K562 (cell line): ENCODE measurements around the gene FKBP8. TPM values are rescaled to one million over a fixed set of nuclear protein-coding genes. Genes with fewer than 3 reads are reported as not detected.

Experiments used
- BHLHE40 ChIP-seq: IDR thresholded peaks from 2 replicates; pipeline ENCODE4 v1.6.1; 2011; ENCODE audit warnings: low read length, improper control_type of control experiment
- DMBX1 ChIP-seq: fragments of 250-450 bp; sonication (Bioruptor Pico); IDR thresholded peaks from 2 replicates; pipeline ENCODE4 v1.8.0; 2022; ENCODE audit warnings: inconsistent platforms, mild to moderate bottlenecking, moderate library complexity, borderline replicate concordance
- FUS ChIP-seq: fragments of 200-400 bp; formaldehyde crosslinking; optimal IDR thresholded peaks from 2 replicates; pipeline ENCODE3; 2017; ENCODE audit warnings: low read depth, low read length
- MEF2A ChIP-seq: IDR thresholded peaks from 2 replicates; pipeline ENCODE4 v1.6.1; 2011; ENCODE audit warnings: low read depth, mild to moderate bottlenecking, low read length, moderate library complexity; ENCODE audit not compliant: control insufficient read depth
- SETDB1 ChIP-seq: IDR thresholded peaks from one replicate; pipeline ENCODE4 v1.6.1; 2012; ENCODE audit warnings: low read length, control low read depth, inconsistent platforms
- SP2 ChIP-seq: IDR thresholded peaks from 2 replicates; pipeline ENCODE4 v1.6.1; 2011; ENCODE audit warnings: mild to moderate bottlenecking, low read depth, low read length, moderate library complexity; ENCODE audit not compliant: poor library complexity, severe bottlenecking; ENCODE audit errors: extremely low read depth
- SREBF1 ChIP-seq: fragments of 150-350 bp; IDR thresholded peaks from 2 replicates; pipeline ENCODE4 v1.6.1; 2014; ENCODE audit warnings: antibody characterized with exemption, low read depth, low read length, borderline replicate concordance
- SRSF9 ChIP-seq: fragments of 200-400 bp; formaldehyde crosslinking; IDR thresholded peaks from 2 replicates; pipeline ENCODE4 v1.6.1; 2017; ENCODE audit warnings: low read depth, low read length, borderline replicate concordance
- TARDBP ChIP-seq: fragments of 450-650 bp; IDR thresholded peaks from 2 replicates; pipeline ENCODE4 v1.6.1; 2016
- TCF7L2 ChIP-seq: fragments of 150-350 bp; IDR thresholded peaks from 2 replicates; pipeline ENCODE4 v1.6.1; 2016; ENCODE audit warnings: low read depth, mild to moderate bottlenecking, low read length, moderate library complexity
- TOE1 ChIP-seq, 2 experiments: fragments of 450-650 bp in 1 of 2; sonication (generic) in 1 of 2; formaldehyde crosslinking in 1 of 2; IDR thresholded peaks; 2 replicates each; pipeline versions ENCODE4 v1.7.1 to v1.8.0; 2016 to 2022; ENCODE audit warnings: borderline replicate concordance in 2 of 2, mild to moderate bottlenecking in 2 of 2, antibody characterized with exemption in 1 of 2, inconsistent platforms in 1 of 2, low read depth in 1 of 2, missing genetic modification reagents in 1 of 2, moderate library complexity in 1 of 2
- ZNF212 ChIP-seq: fragments of 450-650 bp; formaldehyde crosslinking; IDR thresholded peaks from 2 replicates; pipeline ENCODE4 v1.4.0; 2020; ENCODE audit warnings: mild to moderate bottlenecking
- ZNF239 ChIP-seq: fragments of 250-450 bp; sonication (Bioruptor Pico); IDR thresholded peaks from 2 replicates; pipeline ENCODE4 v1.4.0; 2020; ENCODE audit warnings: mild to moderate bottlenecking
- ZNF830 ChIP-seq: fragments of 250-450 bp; sonication (Bioruptor Pico); IDR thresholded peaks from 2 replicates; pipeline ENCODE4 v1.5.0; 2021; ENCODE audit warnings: mild to moderate bottlenecking
- polyA plus RNA-seq, 8 experiments: library from polyadenylated mRNA; depleted of rRNA in 4 of 8; stranded (reverse) in 5 of 8; unstranded in 3 of 8; fragments of >200 nt; fragmentation: Nextera tagmentation in 2 of 8; fragmentation: Illumina TruSeq in 1 of 8; extraction: Ambion mirVana in 2 of 8; extraction: Trizol in 1 of 8; gene quantifications; 2 replicates each; pipeline versions ENCODE4 v1.2.1 to v1.2.3, GENCODE V29; 2011 to 2014; ENCODE audit warnings: inconsistent platforms in 1 of 8, missing spikeins in 1 of 8
- total RNA-seq, 7 experiments: library from RNA; depleted of rRNA in 6 of 7; stranded (reverse); fragments of >200 nt in 6 of 7; fragmentation: Illumina TruSeq in 2 of 7; extraction: Trizol in 2 of 7; gene quantifications; 2 replicates each; pipeline versions ENCODE4 v1.2.1 to v1.2.3, GENCODE V29; 2011 to 2021; ENCODE audit warnings: low replicate concordance in 1 of 7
- TF ChIP-seq, protein P1 (sequence below): sonication (generic); formaldehyde crosslinking; IDR thresholded peaks from 2 replicates; pipeline ENCODE4 v1.9.0; 2022; ENCODE audit warnings: mild to moderate bottlenecking, missing genetic modification reagents
- TF ChIP-seq, protein P2 (sequence below): fragments of 150-350 bp; conservative IDR thresholded peaks from 2 replicates; pipeline ENCODE4 v1.6.1; 2014; ENCODE audit warnings: low read length
- TF ChIP-seq, protein P3 (sequence below): fragments of 250-450 bp; sonication (Bioruptor Pico); IDR thresholded peaks from 2 replicates; pipeline ENCODE4 v1.5.1; 2021; ENCODE audit warnings: mild to moderate bottlenecking
- TF ChIP-seq, protein P4 (sequence below): fragments of 250-450 bp; sonication (Bioruptor Pico); IDR thresholded peaks from 2 replicates; pipeline ENCODE4 v1.5.0; 2020; ENCODE audit warnings: mild to moderate bottlenecking
- TF ChIP-seq, protein P5 (sequence below): fragments of 250-450 bp; sonication (Bioruptor Pico); IDR thresholded peaks from 2 replicates; pipeline ENCODE4 v1.5.0; 2021

The FKBP8 gene
- total and polyA plus RNA-seq, 9 of the 15 experiments (the other 6 are each of a cell fraction or from before 2014, with no cell fraction given), result 0.46 to 236 (median 104) TPM

DNA sequence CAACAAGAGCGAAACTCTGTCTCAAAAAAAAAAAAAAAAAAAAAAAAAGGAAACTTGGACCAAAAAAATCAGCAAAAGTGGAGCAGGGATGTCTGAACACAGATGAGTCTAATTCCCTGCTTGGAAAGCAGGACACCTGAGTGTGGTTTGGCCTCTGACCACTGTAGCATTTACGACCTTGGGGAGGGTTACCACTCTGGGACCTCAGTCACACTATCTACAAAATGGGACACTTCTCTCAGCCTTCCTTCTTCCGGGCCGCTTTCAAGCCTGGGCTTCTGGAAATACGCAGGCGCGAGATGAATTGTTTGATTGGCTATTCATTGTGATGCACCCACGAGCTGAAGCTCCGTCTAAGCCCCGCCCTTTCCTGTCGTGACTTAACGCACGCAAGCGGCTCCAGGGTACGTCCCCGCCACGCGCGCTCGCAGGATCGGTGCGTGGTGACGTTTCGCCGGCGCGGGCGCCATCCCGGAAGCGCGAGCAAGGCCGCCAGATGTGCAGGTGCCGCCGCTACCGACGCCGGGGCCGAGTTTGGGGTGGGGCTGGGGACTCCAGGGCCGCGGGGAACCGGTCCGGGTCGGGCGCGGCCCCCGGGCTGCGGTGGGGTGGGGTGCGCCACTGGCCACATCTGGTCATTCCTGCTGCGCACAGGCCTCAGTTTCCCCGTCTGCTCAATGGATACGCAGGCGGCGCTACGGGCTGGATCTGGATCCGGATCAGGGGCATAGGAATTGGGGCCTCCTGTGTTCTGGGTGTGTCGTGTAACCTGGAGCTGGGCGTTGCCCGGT lies 14.2 kb upstream of the FKBP8 start, which contains the start of gene KXD1 (continued):
- TF ChIP-seq, protein P1, sequence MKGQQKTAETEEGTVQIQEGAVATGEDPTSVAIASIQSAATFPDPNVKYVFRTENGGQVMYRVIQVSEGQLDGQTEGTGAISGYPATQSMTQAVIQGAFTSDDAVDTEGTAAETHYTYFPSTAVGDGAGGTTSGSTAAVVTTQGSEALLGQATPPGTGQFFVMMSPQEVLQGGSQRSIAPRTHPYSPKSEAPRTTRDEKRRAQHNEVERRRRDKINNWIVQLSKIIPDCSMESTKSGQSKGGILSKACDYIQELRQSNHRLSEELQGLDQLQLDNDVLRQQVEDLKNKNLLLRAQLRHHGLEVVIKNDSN (CRISPR knock-in tag), result peak; percentile 20; the same call in 1 of the 2 replicates
- TF ChIP-seq SRSF9, result no peak
- no peak for TF ChIP-seq TCF7L2
- TF ChIP-seq, protein P2, sequence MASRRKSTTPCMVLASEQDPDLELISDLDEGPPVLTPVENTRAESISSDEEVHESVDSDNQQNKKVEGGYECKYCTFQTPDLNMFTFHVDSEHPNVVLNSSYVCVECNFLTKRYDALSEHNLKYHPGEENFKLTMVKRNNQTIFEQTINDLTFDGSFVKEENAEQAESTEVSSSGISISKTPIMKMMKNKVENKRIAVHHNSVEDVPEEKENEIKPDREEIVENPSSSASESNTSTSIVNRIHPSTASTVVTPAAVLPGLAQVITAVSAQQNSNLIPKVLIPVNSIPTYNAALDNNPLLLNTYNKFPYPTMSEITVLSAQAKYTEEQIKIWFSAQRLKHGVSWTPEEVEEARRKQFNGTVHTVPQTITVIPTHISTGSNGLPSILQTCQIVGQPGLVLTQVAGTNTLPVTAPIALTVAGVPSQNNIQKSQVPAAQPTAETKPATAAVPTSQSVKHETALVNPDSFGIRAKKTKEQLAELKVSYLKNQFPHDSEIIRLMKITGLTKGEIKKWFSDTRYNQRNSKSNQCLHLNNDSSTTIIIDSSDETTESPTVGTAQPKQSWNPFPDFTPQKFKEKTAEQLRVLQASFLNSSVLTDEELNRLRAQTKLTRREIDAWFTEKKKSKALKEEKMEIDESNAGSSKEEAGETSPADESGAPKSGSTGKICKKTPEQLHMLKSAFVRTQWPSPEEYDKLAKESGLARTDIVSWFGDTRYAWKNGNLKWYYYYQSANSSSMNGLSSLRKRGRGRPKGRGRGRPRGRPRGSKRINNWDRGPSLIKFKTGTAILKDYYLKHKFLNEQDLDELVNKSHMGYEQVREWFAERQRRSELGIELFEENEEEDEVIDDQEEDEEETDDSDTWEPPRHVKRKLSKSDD, result no peak
- no peak for TF ChIP-seq FUS
- no peak for TF ChIP-seq SP2
- TF ChIP-seq, protein P3, sequence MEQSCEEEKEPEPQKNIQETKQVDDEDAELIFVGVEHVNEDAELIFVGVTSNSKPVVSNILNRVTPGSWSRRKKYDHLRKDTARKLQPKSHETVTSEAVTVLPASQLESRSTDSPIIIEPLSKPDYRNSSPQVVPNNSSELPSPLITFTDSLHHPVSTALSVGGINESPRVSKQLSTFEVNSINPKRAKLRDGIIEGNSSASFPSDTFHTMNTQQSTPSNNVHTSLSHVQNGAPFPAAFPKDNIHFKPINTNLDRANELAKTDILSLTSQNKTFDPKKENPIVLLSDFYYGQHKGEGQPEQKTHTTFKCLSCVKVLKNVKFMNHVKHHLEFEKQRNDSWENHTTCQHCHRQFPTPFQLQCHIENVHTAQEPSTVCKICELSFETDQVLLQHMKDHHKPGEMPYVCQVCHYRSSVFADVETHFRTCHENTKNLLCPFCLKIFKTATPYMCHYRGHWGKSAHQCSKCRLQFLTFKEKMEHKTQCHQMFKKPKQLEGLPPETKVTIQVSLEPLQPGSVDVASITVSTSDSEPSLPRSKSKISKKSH (CRISPR knock-in tag), result no peak
- TF ChIP-seq DMBX1 (CRISPR knock-in tag), result 0 out of 2 replicates have a peak, but pooled peaks have one; percentile 40
- TF ChIP-seq ZNF830 (CRISPR knock-in tag), result no peak
- peak; percentile 98 for TF ChIP-seq TARDBP
- no peak for TF ChIP-seq SREBF1
- TF ChIP-seq TOE1 (IDR thresholded peaks at IDR 0.05; ENCODE audit: borderline replicate concordance), result peak; percentile 49; the same call in 1 of the 2 replicates
- TF ChIP-seq TOE1 (CRISPR knock-in tag; IDR thresholded peaks at IDR 0.05; ENCODE audit: borderline replicate concordance, low read depth), result no peak
- TF ChIP-seq, protein P4, sequence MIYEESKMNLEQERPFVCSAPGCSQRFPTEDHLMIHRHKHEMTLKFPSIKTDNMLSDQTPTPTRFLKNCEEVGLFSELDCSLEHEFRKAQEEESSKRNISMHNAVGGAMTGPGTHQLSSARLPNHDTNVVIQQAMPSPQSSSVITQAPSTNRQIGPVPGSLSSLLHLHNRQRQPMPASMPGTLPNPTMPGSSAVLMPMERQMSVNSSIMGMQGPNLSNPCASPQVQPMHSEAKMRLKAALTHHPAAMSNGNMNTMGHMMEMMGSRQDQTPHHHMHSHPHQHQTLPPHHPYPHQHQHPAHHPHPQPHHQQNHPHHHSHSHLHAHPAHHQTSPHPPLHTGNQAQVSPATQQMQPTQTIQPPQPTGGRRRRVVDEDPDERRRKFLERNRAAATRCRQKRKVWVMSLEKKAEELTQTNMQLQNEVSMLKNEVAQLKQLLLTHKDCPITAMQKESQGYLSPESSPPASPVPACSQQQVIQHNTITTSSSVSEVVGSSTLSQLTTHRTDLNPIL, result no peak
- no peak for TF ChIP-seq ZNF212 (CRISPR knock-in tag)
- no peak for TF ChIP-seq MEF2A
- TF ChIP-seq ZNF239 (CRISPR knock-in tag), result no peak
- TF ChIP-seq, protein P5, sequence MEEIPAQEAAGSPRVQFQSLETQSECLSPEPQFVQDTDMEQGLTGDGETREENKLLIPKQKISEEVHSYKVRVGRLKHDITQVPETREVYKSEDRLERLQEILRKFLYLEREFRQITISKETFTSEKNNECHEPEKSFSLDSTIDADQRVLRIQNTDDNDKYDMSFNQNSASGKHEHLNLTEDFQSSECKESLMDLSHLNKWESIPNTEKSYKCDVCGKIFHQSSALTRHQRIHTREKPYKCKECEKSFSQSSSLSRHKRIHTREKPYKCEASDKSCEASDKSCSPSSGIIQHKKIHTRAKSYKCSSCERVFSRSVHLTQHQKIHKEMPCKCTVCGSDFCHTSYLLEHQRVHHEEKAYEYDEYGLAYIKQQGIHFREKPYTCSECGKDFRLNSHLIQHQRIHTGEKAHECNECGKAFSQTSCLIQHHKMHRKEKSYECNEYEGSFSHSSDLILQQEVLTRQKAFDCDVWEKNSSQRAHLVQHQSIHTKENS (CRISPR knock-in tag), result no peak
- peak; percentile 75 for TF ChIP-seq BHLHE40
- TF ChIP-seq SETDB1, result no peak
